Ishikawa (cell line): ENCODE results near the gene ENTPD1.

Source experiments
- CEBPB ChIP-seq: IDR thresholded peaks from 2 replicates; pipeline ENCODE4 v1.6.1; 2012
- CREB1 ChIP-seq: IDR thresholded peaks from 2 replicates; pipeline ENCODE4 v1.6.1; 2012; ENCODE audit warnings: low read depth
- EGR1 ChIP-seq: IDR thresholded peaks from 2 replicates; pipeline ENCODE4 v1.6.1; 2012
- EP300 ChIP-seq: IDR thresholded peaks from 2 replicates; pipeline ENCODE4 v1.6.1; 2012; ENCODE audit warnings: borderline replicate concordance
- FOXM1 ChIP-seq: IDR thresholded peaks from 2 replicates; pipeline ENCODE4 v1.6.1; 2012; ENCODE audit warnings: low read depth, borderline replicate concordance
- NFIC ChIP-seq: IDR thresholded peaks from 2 replicates; pipeline ENCODE4 v1.6.1; 2012
- RAD21 ChIP-seq: IDR thresholded peaks from 2 replicates; pipeline ENCODE4 v1.6.1; 2012; ENCODE audit warnings: low read depth
- TAF1 ChIP-seq: IDR thresholded peaks from 2 replicates; pipeline ENCODE4 v1.6.1; 2012; ENCODE audit warnings: low read depth, mild to moderate bottlenecking
- TCF12 ChIP-seq: IDR thresholded peaks from 2 replicates; pipeline ENCODE4 v1.6.1; 2012; ENCODE audit warnings: low read depth
- TEAD4 ChIP-seq: IDR thresholded peaks from 2 replicates; pipeline ENCODE4 v1.6.1; 2012
- YY1 ChIP-seq: IDR thresholded peaks from 2 replicates; pipeline ENCODE4 v1.6.1; 2012; ENCODE audit warnings: low read depth
- ZBTB7A ChIP-seq: IDR thresholded peaks from 2 replicates; pipeline ENCODE4 v1.6.1; 2012; ENCODE audit warnings: low read depth
- TF ChIP-seq, protein P1 (sequence below): IDR thresholded peaks from 2 replicates; pipeline ENCODE4 v1.6.1; 2012
- TF ChIP-seq, protein P2 (sequence below): IDR thresholded peaks from 2 replicates; pipeline ENCODE4 v1.6.1; 2012
- TF ChIP-seq, protein P3 (sequence below): IDR thresholded peaks from 2 replicates; pipeline ENCODE4 v1.6.1; 2012; ENCODE audit warnings: low read depth, mild to moderate bottlenecking

Gene ENTPD1

DNA sequence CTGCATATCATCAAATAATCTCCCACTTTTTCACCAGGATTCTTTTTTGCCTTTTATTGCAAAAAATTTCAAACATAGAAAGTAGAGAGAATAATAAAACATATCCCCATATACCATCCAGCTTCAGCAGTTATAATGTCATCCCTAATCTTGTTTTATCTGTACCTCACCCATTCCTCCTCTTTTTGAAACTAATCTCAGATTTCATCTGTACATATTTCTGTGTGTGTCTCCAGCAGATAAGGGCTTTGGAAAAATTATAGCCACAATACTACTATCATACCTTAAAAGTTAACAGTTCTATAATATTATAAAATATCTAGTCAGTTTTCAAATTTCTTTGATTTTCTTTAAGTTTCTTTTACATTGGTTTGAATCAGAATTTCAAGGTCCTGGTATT lies 7.6 kb upstream of the ENTPD1 start:
- TF ChIP-seq, protein P1, sequence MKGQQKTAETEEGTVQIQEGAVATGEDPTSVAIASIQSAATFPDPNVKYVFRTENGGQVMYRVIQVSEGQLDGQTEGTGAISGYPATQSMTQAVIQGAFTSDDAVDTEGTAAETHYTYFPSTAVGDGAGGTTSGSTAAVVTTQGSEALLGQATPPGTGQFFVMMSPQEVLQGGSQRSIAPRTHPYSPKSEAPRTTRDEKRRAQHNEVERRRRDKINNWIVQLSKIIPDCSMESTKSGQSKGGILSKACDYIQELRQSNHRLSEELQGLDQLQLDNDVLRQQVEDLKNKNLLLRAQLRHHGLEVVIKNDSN, result no peak
- TF ChIP-seq CREB1 (no peak), TEAD4 (no peak), TCF12 (no peak), CEBPB (no peak), TAF1 (no peak), YY1 (no peak), RAD21 (no peak), FOXM1 (no peak), ZBTB7A (no peak), EP300 (no peak), NFIC (no peak), EGR1 (no peak)
- TF ChIP-seq, protein P2, sequence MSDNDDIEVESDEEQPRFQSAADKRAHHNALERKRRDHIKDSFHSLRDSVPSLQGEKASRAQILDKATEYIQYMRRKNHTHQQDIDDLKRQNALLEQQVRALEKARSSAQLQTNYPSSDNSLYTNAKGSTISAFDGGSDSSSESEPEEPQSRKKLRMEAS, result no peak
- TF ChIP-seq, protein P3, sequence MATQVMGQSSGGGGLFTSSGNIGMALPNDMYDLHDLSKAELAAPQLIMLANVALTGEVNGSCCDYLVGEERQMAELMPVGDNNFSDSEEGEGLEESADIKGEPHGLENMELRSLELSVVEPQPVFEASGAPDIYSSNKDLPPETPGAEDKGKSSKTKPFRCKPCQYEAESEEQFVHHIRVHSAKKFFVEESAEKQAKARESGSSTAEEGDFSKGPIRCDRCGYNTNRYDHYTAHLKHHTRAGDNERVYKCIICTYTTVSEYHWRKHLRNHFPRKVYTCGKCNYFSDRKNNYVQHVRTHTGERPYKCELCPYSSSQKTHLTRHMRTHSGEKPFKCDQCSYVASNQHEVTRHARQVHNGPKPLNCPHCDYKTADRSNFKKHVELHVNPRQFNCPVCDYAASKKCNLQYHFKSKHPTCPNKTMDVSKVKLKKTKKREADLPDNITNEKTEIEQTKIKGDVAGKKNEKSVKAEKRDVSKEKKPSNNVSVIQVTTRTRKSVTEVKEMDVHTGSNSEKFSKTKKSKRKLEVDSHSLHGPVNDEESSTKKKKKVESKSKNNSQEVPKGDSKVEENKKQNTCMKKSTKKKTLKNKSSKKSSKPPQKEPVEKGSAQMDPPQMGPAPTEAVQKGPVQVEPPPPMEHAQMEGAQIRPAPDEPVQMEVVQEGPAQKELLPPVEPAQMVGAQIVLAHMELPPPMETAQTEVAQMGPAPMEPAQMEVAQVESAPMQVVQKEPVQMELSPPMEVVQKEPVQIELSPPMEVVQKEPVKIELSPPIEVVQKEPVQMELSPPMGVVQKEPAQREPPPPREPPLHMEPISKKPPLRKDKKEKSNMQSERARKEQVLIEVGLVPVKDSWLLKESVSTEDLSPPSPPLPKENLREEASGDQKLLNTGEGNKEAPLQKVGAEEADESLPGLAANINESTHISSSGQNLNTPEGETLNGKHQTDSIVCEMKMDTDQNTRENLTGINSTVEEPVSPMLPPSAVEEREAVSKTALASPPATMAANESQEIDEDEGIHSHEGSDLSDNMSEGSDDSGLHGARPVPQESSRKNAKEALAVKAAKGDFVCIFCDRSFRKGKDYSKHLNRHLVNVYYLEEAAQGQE, result no peak

DNA sequence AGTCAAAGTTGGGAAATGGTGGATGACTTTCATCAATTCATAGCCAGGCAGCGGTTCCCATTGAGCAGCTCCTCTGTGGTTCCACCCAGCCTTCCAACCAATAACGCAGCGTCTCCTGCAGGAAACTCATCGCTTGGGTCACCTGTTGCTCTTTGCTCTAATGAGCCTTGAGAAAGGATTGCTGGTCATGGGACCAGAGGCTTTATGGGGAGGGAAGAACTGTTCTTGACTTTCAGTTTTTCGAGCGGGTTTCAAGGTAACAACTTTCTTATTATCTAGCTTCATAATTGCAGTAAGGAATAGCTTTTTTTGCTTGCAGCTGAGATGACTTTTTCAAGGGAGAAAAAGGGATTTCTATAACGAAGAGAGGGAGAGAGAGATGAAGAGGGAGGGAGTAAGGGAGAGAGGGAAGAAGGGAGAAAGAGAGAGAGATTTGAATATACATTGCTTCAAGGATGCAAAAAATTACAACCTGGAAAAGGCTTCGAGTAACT lies 405 bp upstream of the ENTPD1 start:
- TF ChIP-seq TEAD4, result no peak
- TF ChIP-seq, protein P2, result no peak
- TF ChIP-seq, protein P1, result no peak
- TF ChIP-seq TAF1, result no peak
- no peak for TF ChIP-seq YY1
- no peak for TF ChIP-seq FOXM1
- TF ChIP-seq, protein P3, result no peak
- no peak for TF ChIP-seq TCF12
- no peak for TF ChIP-seq EP300
- no peak for TF ChIP-seq ZBTB7A
- TF ChIP-seq CREB1, result no peak
- no peak for TF ChIP-seq EGR1
- TF ChIP-seq CEBPB, result no peak
- TF ChIP-seq NFIC, result no peak
- no peak for TF ChIP-seq RAD21

DNA sequence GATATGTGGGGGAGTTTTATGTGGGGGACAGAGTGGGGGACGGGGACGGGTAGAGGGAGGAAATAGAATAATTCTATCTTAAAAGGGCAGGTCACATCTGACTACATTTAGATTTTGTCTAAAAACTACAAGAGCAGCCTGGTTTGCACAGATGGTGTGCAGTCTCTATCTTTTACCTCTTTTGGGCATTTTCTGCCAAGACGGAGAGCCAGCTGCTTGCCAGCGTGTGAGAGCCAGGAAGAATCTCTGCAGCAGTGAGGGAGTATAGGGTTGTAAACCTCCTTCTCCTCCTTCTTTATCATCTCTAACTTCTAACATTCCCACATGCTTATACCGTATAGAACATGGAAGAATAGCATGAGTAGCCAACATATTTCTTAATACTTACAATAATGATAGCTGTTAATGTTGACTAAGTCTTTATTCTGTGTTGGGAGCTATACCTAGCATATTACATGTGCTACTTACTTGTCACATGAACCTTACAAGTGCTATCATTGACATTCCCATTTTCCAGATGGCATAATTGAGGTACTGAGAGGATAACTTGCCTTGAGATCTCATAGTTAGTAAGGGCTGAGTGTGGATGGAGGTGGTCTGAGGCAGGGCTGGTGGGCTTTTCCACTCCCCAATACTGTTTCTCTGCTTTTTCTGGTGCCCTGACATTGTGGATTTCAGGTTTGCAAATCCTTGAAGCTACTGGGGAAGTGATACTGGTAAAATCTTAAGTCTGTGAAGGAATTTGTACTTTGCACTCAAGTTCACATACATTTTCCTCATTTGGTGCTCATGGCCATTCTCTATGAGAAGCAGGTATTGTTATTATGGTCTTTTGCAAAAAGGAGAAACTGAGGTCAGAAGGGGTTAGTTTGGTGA lies 1.1 kb downstream of the ENTPD1 start:
- TF ChIP-seq EGR1 (no peak), CEBPB (no peak), NFIC (no peak), TAF1 (no peak), TEAD4 (no peak), ZBTB7A (no peak), FOXM1 (no peak), YY1 (no peak), EP300 (no peak), TCF12 (no peak), CREB1 (no peak)
- TF ChIP-seq, protein P3, result no peak
- TF ChIP-seq, protein P1, result no peak
